GM12872 (cell line): ENCODE data around the gene GTF3C5.

Experiments used
- CTCF ChIP-seq: IDR thresholded peaks from 3 replicates; pipeline ENCODE4 v1.5.1; 2011; ENCODE audit warnings: low read depth, mild to moderate bottlenecking, low read length, moderate library complexity; ENCODE audit not compliant: insufficient read depth

The GTF3C5 gene

DNA sequence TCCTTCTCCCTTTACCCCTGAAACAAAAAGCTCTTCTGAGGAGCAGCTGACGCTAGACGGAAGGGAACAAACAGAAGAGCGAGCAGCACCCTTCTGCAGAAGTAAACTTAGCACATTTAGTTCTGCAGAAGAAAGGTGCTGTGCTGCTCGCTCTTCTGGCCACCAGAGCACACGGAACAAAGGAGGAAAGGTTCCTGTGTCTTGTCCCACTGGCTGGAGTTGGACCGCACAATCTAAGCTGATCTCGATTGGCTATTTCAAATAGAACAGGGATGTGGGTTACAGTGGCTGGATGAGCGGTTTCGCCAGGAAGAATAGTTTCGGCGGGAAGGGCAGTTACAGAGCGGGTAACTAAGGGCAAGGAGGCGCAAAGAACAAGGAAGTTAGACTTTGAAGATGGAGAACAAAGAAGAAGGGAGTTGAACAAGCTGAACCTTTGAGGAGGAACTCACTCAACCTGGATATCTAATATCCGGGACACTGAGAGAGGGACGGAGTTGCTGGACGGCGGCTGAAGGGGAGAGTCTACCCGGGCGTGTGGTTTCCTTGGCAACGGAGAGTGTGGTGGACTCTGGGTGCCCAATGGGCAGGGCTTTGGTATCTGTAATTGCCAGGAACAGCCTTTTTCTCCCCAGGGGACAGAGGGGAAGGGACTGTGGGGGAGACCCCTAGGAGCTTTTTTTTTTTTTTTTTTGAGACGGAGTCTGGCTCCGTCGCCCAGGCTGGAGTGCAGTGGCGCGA lies 7.1 kb downstream of the GTF3C5 start:
- TF ChIP-seq CTCF, result no peak

DNA sequence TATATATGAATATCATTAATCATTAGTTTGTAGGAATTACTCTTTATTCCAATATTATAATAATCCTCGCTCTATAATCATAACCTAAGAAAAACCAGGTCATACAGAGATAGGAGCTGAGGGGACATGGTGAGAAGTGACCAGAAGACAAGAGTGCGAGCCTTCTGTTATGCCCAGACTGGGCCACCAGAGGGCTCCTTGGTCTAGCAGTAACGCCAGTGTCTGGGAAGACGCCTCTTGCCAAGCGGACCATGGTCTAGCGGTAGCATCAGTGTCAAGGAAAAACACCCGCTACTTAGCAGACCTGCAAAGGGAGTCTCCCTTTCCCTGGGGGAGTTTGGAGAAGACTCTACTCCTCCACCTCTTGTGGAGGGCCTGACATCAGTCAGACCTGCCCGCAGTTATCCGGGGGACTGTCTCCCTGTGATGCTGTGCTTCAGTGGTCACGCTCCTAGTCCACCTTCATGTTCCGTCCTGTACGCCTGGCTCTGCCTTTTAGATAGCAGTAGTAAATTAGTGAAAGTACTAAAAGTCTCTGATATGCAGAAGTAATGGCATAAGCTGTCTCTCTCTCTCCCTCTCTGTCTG lies 10.2 kb downstream of the GTF3C5 start:
- peak; percentile 68 for TF ChIP-seq CTCF

- no peak for TF ChIP-seq CTCF
Observed at GRCh38 chr9:133041958-133042357, 11.2 kb downstream of the GTF3C5 start.

DNA sequence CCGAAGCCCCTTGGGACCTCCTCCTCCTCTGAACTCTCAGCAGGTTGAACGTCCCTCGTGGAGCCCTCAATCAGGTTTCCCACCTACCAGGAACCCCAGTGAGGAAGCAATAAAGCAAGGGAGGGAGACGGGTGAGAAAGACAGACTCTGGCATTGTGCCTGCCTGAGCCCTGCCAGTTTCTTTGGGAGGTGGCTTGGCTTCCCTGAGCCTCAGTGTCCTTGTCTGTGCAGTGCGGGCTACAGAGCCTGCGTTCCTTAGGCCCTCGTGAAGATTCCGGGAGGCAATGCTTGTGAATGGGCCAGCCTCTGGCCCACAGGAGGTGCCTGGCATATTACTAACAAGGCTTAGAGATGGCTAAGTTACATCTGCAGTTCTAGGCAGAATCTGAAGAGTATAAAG lies 11.9 kb downstream of the GTF3C5 start:
- TF ChIP-seq CTCF, result no peak

DNA sequence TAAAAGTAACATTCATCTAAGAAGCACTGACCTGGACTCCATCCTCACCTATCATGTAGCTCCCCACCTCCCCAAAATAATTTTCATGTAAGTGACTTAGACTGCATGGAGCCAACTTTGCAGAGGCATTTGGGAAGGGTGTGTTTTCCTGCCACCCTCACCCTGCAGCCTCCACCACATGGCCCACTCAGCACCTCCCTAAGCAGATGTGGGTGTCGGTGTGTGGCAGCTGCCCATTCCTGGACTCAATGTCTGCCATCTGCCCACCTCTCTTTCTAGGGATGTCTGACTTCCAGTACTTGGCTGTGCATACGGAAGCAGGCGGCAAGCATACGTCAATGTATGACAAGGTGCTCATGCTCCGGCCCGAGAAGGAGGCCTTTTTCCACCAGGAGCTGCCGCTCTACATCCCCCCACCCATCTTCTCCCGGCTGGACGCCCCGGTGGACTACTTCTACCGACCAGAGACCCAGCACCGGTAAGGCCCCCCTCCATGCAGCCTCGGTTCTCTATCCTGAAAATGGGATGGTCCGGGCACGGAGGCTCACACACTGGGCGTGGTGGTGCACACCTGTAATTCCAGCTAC lies 12.7 kb downstream of the GTF3C5 start:
- TF ChIP-seq CTCF, result no peak

DNA sequence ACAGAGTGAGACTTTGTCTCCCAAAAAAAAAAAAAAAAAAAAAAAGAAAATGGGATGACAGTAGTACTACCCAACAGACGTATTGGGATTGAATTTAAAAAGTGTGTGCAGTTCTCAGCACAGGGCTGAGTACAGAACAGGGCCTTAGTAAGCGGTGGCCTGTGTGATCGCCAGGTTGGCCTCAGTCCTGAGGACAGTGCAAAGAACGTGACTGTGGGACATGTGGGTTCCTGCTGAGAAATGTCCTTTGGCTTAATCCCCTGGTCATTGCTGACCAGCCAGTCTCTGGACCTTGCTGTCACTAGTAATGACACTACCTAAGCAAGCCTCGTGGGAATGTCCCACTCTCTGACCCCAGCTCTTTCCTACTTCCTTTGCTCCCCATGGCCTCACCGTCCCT lies 13.3 kb downstream of the GTF3C5 start:
- TF ChIP-seq CTCF, result no peak

GRCh38 chr9:133044661-133045060 lies 13.9 kb downstream of the GTF3C5 start:
- no peak for TF ChIP-seq CTCF
